22Rv1 (cell line): Measurements from ENCODE around the gene WDR70.

Source experiments
- CTCF ChIP-seq: fragments of 450-650 bp; IDR thresholded peaks from 2 replicates; pipeline ENCODE4 v1.5.1; 2017; ENCODE audit warnings: mild to moderate bottlenecking
- ZFX ChIP-seq: fragments of 450-650 bp; IDR thresholded peaks from 2 replicates; pipeline ENCODE4 v1.6.1; 2017; ENCODE audit warnings: antibody characterized with exemption, borderline replicate concordance

- no peak for TF ChIP-seq CTCF
- TF ChIP-seq ZFX: no peak
Measured at GRCh38 chr5:37375091-37375490, 4.0 kb upstream of the WDR70 start.
